OCI-LY1 (cell line): ENCODE measurements around the gene EIF2S3.
"Not testable (repeated sequence)": the region's sequence is repeated elsewhere in the genome, so short reads cannot be mapped to it uniquely, and the experiment has no call there.

Experiments
- H2AFZ ChIP-seq: fragments of 200-600 bp; sonication (generic), shearing (Covaris generic); 2 replicates; pipeline ENCODE4 v1.6.0; 2014; ENCODE audit warnings: antibody characterized with exemption, mild to moderate bottlenecking, low read length
- H3F3A ChIP-seq: fragments of 200-600 bp; sonication (generic), shearing (Covaris generic); 2 replicates; pipeline ENCODE4 v1.6.0; 2014; ENCODE audit warnings: mild to moderate bottlenecking, antibody characterized with exemption, low read length, moderate library complexity; ENCODE audit not compliant: insufficient read depth
- H3K27ac ChIP-seq: fragments of 200-600 bp; sonication (generic); 2 replicates; pipeline ENCODE4 v1.5.1; 2014; ENCODE audit warnings: low read length, mixed run types, mild to moderate bottlenecking, low read depth; ENCODE audit not compliant: poor library complexity, severe bottlenecking
- H3K27me3 ChIP-seq: fragments of 200-600 bp; sonication (generic); 2 replicates; pipeline ENCODE4 v1.6.0; 2014; ENCODE audit warnings: antibody characterized with exemption, mild to moderate bottlenecking, low read length, moderate library complexity; ENCODE audit not compliant: insufficient read depth
- H3K36me3 ChIP-seq: fragments of 200-600 bp; sonication (generic); 2 replicates; pipeline ENCODE4 v1.6.1; 2014; ENCODE audit warnings: mild to moderate bottlenecking, antibody characterized with exemption, low read length, moderate library complexity, mixed read lengths; ENCODE audit not compliant: insufficient read depth
- H3K4me1 ChIP-seq: fragments of 200-600 bp; sonication (generic); 2 replicates; pipeline ENCODE4 v1.5.1; 2014; ENCODE audit warnings: mild to moderate bottlenecking, low read length, moderate library complexity; ENCODE audit not compliant: insufficient read depth, severe bottlenecking
- H3K4me2 ChIP-seq: fragments of 200-600 bp; sonication (generic), shearing (Covaris generic); 2 replicates; pipeline ENCODE4 v1.6.1; 2014; ENCODE audit warnings: low read length
- H3K4me3 ChIP-seq: fragments of 200-600 bp; sonication (generic); 2 replicates; pipeline ENCODE4 v1.5.1; 2014; ENCODE audit warnings: low read length, low read depth, mild to moderate bottlenecking, mixed read lengths; ENCODE audit not compliant: poor library complexity, severe bottlenecking
- H3K79me2 ChIP-seq: fragments of 200-600 bp; shearing (Covaris generic); 2 replicates; pipeline ENCODE4 v1.6.1; 2016; ENCODE audit warnings: mixed run types, low read length, mixed read lengths; ENCODE audit not compliant: insufficient read depth
- H3K9ac ChIP-seq: fragments of 200-600 bp; sonication (generic), shearing (Covaris generic); 2 replicates; pipeline ENCODE4 v1.6.1; 2014; ENCODE audit warnings: mild to moderate bottlenecking, low read length, mixed read lengths
- H3K9me2 ChIP-seq: fragments of 200-600 bp; sonication (generic), shearing (Covaris generic); 2 replicates; pipeline ENCODE4 v1.6.1; 2014; ENCODE audit warnings: low read depth, mild to moderate bottlenecking, low read length, mixed read lengths
- H3K9me3 ChIP-seq: fragments of 200-600 bp; shearing (Covaris generic); 2 replicates; pipeline ENCODE4 v1.6.1; 2014; ENCODE audit warnings: low read length, mixed read lengths
- H4K20me1 ChIP-seq: fragments of 200-600 bp; sonication (generic), shearing (Covaris generic); 2 replicates; pipeline ENCODE4 v1.6.0; 2016; ENCODE audit warnings: mild to moderate bottlenecking, low read length; ENCODE audit not compliant: insufficient read depth
- EZH2 ChIP-seq: fragments of 200-600 bp; sonication (generic), shearing (Covaris generic); IDR thresholded peaks from 2 replicates; pipeline ENCODE4 v1.8.0; 2017; ENCODE audit warnings: borderline replicate concordance, mixed run types, mild to moderate bottlenecking, antibody characterized with exemption, low read length, moderate library complexity, mixed read lengths
- TF ChIP-seq, protein P1 (sequence below): fragments of 200-600 bp; sonication (generic), shearing (Covaris generic); IDR thresholded peaks from 2 replicates; pipeline ENCODE4 v1.5.1; 2017; ENCODE audit warnings: mild to moderate bottlenecking, antibody characterized with exemption, low read length, moderate library complexity, mixed read lengths

The EIF2S3 gene

DNA sequence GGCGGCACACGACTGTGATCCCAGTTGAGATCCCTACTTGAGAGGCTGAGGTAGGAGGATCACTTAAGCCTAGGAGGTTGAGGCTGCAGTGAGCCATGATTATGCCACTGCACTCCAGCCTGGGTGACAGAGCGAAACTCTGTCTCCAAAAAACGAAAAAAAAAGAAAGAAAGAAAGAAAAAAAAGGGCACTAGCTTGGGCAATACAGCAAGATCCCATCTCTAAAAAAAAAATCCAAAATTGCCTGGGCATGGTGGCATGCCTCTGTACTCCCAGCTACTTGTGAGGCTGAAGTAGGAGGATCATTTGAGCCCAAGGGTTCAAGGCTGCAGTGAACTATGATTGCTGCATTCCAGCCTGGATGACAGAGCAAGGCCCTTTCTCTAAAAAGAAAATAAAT is 17.0 kb upstream of the EIF2S3 start:
- TF ChIP-seq, protein P1, sequence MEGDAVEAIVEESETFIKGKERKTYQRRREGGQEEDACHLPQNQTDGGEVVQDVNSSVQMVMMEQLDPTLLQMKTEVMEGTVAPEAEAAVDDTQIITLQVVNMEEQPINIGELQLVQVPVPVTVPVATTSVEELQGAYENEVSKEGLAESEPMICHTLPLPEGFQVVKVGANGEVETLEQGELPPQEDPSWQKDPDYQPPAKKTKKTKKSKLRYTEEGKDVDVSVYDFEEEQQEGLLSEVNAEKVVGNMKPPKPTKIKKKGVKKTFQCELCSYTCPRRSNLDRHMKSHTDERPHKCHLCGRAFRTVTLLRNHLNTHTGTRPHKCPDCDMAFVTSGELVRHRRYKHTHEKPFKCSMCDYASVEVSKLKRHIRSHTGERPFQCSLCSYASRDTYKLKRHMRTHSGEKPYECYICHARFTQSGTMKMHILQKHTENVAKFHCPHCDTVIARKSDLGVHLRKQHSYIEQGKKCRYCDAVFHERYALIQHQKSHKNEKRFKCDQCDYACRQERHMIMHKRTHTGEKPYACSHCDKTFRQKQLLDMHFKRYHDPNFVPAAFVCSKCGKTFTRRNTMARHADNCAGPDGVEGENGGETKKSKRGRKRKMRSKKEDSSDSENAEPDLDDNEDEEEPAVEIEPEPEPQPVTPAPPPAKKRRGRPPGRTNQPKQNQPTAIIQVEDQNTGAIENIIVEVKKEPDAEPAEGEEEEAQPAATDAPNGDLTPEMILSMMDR = no peak
- no peak for TF ChIP-seq EZH2
- Histone ChIP-seq H3K36me3 (no peaks in the 10 kb centered on the region), H3K9me3 (no peaks in the 10 kb centered on the region), H3K27me3 (no peaks in the 10 kb centered on the region), H3K4me3 (no peak overlapping the region), H3K9ac (no peak overlapping the region), H4K20me1 (no peaks in the 10 kb centered on the region), H3K4me1 (no peaks in the 10 kb centered on the region), H3K27ac (no peak overlapping the region), H3K9me2 (no peaks in the 10 kb centered on the region), H2AFZ (no peak overlapping the region), H3K79me2 (no peaks in the 10 kb centered on the region), H3F3A (no peaks in the 10 kb centered on the region), H3K4me2 (no peak overlapping the region)

DNA sequence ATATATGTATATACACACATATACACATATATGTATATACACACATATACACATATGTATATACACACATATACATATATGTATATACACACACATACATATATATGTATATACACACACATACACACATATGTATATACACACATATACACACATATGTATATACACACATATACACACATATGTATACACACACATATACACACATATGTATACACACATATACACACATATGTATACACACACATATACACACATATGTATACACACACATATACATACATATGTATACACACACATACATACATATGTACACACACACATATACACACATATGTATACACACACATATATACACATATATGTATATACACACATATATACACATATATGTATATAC is 8.7 kb upstream of the EIF2S3 start:
- not testable (repeated sequence) for H3K9me2 ChIP-seq, H3K27ac ChIP-seq, H3K9me3 ChIP-seq, H3K79me2 ChIP-seq, H3K27me3 ChIP-seq, H4K20me1 ChIP-seq, H3K4me2 ChIP-seq, H3K4me3 ChIP-seq, H3F3A ChIP-seq, H2AFZ ChIP-seq, H3K4me1 ChIP-seq, H3K9ac ChIP-seq, H3K36me3 ChIP-seq

DNA sequence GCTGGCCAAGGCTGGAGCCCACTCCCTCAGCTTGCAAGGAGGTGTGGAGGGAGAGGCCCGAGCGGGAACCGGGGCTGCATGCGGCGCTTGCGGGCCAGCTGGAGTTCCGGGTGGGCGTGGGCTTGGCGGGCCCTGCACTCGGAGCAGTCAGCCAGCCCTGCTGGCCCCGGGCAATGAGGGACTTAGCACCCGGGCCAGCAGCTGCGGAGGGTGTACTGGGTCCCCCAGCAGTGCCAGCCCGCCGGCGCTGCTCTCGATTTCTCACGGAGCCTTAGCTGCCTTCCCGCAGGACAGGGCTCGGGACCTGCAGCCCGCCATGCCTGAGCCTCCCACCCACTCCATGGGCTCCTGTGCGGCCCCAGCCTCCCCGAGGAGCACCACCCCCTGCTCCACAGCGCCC is 5.1 kb upstream of the EIF2S3 start:
- H3K27ac ChIP-seq, H3K36me3 ChIP-seq, H3F3A ChIP-seq, H2AFZ ChIP-seq, H3K9me3 ChIP-seq, H3K27me3 ChIP-seq, H3K4me2 ChIP-seq, H3K79me2 ChIP-seq, H3K4me1 ChIP-seq, H3K9me2 ChIP-seq, H4K20me1 ChIP-seq, H3K4me3 ChIP-seq, H3K9ac ChIP-seq: not testable (repeated sequence)

DNA sequence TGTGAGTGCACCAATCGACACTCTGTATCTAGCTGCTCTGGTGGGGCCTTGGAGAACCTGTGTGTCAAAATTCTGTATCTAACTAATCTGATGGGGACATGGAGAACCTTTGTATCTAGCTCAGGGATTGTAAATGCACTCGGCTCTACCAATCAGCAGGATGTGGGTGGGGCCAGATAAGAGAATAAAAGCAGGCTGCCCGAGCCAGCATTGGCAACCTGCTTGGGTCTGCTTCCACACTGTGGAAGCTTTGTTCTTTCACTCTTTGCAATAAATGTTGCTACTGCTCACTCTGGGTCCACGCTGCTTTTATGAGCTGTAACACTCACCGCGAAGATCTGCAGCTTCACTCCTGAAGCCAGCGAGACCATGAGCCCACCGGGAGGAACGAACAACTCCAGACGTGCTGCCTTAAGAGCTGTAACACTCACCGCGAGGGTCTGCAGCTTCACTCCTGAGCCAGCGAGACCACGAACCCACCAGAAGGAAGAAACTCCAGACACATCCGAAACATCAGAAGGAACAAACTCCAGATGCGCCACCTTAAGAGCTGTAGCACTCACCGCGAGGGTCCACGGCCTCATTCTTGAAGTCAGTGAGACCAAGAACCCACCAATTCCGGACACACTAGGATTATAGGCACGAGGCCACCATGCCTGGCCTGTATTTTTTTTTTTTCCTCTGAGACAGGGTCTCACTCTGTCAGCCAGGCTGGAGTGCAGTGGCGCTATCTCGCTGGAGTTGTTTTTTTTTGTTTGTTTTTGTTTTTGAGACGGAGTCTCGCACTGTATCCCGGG is 4.0 kb upstream of the EIF2S3 start:
- H3K36me3 ChIP-seq, H3K27ac ChIP-seq, H3K79me2 ChIP-seq, H3K4me2 ChIP-seq, H3K4me1 ChIP-seq, H3K27me3 ChIP-seq, H4K20me1 ChIP-seq, H3K9me3 ChIP-seq, H2AFZ ChIP-seq, H3K9me2 ChIP-seq, H3F3A ChIP-seq, H3K4me3 ChIP-seq, H3K9ac ChIP-seq: not testable (repeated sequence)

DNA sequence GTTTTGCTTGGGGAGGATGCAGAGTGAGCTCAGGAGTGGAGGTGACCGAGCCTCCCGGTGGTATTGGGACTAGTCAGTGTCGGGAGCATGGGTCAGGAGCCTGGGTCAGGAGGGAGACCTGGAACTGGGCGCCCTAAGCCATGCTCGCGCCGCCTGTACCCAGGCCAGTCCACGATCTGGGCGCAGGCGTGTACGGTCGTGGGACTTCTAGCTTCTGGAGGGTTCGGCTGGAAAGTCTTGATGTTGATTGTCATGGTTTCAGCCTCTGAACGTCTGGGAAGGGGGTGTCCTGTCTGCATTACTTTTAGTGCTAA is 244 bp downstream of the EIF2S3 start:
- Histone ChIP-seq H3K9ac (no peak overlapping the region), H3K4me1 (peaks cover 3% of the 10 kb centered on the region), H3K9me2 (no peaks in the 10 kb centered on the region), H4K20me1 (no peaks in the 10 kb centered on the region), H3K4me3 (no peak overlapping the region), H3K79me2 (peaks cover 12% of the 10 kb centered on the region; the same call in 1 of the 2 replicates), H3K36me3 (peaks cover 30% of the 10 kb centered on the region), H3K27me3 (no peaks in the 10 kb centered on the region), H2AFZ (no peak overlapping the region), H3F3A (no peaks in the 10 kb centered on the region), H3K9me3 (no peaks in the 10 kb centered on the region), H3K27ac (no peak overlapping the region), H3K4me2 (no peak overlapping the region)
- TF ChIP-seq EZH2 = no peak
- TF ChIP-seq, protein P1 = no peak
